GM12891 (cell line): ENCODE data around the gene RTBDN.

Source experiments
- POLR2A ChIP-seq: IDR thresholded peaks from 2 replicates; pipeline ENCODE4 v1.6.1; 2011; ENCODE audit warnings: low read depth, low read length, control low read depth
- POLR2AphosphoS5 ChIP-seq: IDR thresholded peaks from 2 replicates; pipeline ENCODE4 v1.6.1; 2011; ENCODE audit warnings: low read depth, low read length, control low read depth
- TAF1 ChIP-seq: IDR thresholded peaks from 2 replicates; pipeline ENCODE4 v1.6.1; 2011; ENCODE audit warnings: low read depth, low read length, control low read depth

GRCh38 chr19:12797141-12797587 is 37.2 kb downstream of the RTBDN start:
- TF ChIP-seq TAF1: no peak
- TF ChIP-seq POLR2A: no peak
- TF ChIP-seq POLR2AphosphoS5: no peak
